Amniotic stem cell (primary cell): Measurements from ENCODE around the gene KPTN.

ENCODE experiments used
- DNase-seq: peaks from one replicate; lab custom pipeline; 2025; lab: John Stamatoyannopoulos, UW

KPTN gene

DNA sequence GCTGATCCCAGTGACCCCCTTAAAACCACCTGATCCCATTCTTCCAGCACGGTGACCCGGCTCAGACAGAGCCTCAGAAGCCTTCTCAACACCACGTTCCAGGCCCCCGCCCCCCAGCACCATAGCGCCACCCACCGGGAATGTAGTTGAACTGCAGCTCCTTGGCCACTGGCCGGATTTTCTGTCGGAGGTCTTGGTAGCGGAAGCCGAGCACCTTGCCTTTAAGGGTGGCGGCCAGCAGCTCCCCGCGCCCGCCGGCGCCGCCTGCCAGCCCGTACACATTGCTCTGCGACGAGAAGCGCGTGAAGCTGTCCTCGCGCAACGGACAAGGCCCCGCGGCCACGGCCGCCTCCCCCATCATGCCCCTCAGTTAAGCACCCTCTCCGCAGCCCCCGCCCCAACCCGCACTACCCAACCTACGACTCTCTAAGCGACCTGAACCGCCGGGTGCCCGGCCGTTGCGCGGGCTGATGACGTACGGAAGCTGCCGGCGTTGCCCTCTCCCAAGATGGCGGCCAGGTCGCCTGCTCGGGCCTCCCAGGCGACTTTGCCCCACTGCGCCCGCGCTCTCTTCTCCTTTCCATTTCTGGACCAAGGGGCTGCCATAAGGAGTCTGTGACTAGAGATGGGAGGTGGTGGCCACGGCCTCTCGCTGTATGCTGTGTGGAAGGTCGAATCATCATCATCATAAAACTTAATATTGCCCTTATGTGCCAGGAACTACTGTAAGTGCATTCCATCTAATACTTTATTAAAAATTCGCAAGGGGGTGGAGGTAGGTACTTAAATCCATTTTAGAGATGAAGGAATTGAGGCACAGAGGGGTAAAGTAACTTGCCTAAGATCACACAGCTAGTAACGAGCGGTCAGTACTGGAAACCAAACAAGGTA, at the start of gene KPTN:
Gene KPTN (minus strand): TSS at position 420 of the 891 bp plus-strand sequence. CDS start 59 bp downstream, at position 361.
- peak; percentile 78 for DNase-seq

DNA sequence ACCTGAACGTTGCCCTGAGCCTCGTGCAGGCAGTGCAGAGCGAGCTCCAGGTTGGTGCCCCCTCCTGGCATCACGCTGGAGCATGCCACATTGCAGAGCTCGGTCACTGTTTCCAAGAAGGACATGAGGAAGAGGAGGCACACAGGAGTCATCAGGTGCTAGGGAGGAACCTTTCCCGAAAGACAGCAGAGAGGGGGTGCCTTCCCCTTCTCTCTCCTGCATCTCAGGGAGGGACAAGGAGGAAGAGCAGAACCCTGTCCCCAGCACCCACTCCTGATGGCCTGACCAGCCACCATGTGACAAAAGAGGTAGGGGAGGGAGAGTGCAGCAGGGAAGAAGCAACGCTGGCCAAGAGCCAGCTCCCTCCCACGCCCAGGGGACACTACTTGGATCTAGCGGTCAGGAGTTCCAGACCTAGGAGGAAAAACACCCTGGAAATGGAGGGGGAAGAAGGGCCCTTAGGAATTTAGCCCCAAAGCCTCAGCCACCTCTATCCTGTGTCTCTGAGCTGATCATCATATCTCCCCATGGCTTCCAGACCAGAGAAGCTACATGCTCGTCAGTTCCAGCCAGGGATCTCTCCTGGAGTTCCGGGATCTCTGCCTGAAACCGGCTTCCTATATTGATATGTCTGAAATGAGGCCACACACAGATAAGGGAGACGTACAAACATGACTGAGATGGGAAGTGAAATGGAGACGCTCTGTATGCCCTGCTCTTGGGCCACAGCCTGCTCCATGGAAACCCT, 47.8 kb upstream of the KPTN start:
- no peak for DNase-seq

DNA sequence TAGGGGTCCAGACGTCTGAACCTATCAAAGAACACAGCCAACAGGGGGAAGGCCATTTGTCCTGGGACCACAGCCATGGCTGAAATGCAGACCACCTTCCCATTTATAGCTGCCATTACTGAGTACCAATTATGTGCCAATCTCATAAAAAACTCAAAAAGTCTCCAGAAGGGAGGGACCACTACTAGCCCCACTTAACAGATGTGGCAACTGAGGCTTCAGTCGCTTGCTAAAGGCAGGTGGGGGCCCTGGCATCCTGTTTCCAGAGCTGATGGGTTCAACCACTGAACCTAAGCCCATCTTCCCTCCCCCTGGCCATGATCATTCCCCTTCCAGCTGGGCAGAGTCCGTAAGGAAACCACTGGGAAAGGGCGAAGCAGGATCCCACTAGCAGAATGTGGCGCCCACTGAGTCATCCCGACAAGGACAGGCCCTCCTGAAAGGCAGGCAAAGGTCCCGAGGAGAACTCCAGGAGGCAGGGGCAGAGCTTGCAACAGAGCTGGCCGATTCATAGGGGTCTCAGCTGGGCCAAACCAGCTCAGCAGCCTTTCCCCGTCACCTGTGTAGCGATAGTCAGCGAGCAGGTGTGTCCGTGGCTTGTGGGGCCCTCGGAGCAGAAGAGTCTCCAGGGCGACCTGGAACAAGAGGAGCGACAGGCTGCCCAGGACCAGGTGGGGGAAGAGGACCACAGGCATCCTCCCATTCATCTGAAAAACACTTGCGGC, 45.2 kb upstream of the KPTN start:
- no peak for DNase-seq

DNA sequence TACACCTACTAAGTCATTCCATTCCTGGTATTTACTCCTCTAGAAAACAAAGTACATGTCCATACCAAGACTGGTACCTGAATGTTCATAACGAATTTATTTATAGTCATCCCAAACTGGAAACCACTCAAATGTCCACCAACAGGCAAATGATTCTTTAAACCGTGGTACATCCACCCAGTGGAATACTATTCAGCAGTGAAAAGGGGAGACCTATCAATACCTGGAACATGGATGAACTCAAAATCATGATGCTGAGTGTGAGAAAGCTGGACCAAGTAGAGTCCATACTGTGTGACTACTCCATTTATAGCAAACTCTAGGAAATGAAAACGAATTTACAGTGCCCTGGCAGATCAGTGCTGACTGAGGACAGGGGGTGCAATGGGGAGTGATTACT, 42.8 kb upstream of the KPTN start:
- no peak for DNase-seq

DNA sequence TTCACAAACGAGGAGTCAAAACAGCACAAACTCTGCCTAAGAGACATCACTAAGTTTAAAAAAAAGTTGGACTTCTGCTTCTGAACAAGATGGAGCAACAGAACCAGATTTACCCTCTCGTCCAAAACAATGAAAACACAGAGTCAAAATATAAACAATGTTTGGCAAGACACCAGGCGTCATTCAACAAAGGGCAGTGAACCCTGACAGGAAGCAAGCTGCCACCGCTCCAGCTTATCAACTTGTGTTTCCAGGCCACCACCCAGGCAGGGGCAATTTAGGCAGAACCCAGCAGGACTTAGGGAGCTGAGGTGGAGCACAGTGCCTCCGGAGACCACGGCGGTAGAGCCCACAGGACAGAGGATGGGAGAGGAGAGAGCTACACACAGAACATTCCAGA, 39.5 kb upstream of the KPTN start:
- DNase-seq: no peak

DNA sequence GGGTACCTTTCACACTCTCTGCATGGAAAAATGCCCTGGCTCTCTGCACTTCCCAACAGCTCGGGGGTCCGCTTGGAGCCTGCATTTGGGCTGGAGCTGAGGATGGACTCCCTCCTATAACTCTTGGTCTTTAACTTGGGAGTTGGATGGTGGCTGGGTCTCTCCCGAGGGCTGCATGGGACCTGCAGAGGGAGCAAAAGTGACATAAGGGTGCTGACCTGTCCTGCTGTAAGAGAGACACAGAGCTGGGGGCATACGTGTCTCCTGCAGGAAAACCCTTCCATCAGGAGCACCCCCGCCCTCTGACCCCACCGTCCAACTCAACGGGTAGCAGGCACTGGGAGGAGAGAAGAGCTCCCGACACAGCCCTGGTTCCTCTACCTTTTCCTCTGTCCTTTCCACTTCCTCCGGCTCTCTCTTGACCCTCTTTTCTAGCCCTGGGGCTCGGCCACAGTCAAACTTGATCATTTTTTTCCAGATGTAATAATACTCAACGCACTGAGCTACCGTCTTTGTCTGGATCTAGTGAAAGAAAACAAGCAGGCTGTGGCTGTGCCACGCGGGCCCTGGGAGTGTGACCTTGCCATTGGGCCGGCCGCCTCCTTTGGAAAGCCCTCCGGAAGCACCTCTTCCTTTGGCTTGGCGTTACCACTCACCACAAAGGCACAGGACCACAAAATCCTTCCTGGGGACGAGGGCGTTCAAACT, 37.6 kb upstream of the KPTN start:
- DNase-seq: no peak

DNA sequence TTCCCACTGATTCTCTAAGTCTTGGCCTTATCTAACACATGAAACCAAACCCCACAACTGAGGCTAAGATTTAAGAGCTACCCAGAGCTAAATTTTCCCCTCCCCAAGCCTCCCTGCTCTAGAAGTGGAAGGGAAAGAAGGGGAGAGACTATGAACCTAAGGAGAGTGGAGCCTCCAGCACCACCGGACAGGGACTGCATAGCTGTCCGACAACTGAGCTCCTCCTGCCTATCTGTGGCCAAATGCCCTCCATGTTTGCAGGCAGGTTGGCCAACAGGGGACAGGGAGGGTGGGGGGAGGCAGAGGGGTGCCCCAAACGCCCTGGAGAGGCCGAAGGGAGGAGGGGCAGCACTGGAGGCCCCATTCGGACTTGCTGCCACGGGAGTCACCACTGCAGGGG, 36.8 kb upstream of the KPTN start:
- DNase-seq: no peak

DNA sequence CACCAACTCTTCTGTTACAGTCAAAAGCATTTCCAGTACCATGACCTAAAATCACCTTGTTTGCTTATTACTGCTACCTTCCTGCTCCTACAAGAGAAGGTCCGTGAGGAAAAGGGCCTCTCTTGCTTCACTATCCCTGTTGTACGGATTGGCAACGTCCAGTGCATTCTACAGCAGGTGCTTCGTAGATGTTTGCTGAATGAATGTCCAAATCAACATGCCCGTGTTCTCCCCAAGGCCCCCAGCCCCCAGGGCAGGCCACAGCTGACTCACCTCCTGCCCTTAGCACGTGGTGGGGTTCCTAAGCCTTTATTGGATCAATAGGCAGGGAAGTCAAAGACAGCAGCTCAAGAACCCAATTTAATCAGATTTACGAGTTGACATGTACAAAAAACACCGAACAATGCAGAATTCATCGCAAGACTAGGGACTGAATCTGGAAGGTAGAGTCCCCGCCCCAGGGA, 36.4 kb upstream of the KPTN start:
- no peak for DNase-seq

DNA sequence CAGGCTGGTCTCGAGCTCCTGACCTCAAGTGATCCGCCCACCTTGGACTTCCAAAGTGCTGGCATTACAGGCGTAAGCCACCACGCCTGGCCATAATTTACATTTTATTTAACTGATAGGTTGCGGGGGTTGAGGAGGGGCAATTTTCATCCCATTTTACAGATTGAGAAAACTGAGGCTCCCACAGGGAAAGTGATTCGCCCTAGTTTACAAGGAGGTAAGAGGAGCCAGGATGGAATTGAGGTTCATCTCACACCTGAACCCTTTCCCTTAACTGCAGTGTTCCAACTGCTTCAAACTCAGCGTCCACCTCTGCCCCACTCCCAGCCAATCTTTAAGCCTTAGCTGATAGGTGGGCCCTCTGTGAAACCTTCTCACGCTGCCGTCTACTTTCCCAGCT, 34.8 kb upstream of the KPTN start:
- no peak for DNase-seq

DNA sequence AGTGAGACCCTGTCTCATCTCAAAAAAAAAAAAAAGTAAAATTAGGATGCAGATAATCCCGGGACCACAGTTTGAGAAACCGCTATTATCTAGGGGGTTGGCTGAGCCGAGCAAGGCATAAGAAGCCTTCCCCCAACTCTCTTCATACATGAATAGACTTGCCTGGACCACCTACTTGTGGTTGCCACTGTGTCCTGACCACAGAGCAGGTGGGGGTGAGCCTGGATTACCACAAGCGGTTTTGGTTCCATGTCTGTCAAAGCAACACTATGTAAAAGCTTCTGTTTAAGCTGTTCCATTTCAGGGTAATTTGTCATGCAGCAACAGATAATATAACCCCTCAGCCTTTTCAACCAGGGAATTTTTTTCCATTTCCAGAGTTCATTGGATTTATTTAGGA, 34.1 kb upstream of the KPTN start:
- DNase-seq: no peak

DNA sequence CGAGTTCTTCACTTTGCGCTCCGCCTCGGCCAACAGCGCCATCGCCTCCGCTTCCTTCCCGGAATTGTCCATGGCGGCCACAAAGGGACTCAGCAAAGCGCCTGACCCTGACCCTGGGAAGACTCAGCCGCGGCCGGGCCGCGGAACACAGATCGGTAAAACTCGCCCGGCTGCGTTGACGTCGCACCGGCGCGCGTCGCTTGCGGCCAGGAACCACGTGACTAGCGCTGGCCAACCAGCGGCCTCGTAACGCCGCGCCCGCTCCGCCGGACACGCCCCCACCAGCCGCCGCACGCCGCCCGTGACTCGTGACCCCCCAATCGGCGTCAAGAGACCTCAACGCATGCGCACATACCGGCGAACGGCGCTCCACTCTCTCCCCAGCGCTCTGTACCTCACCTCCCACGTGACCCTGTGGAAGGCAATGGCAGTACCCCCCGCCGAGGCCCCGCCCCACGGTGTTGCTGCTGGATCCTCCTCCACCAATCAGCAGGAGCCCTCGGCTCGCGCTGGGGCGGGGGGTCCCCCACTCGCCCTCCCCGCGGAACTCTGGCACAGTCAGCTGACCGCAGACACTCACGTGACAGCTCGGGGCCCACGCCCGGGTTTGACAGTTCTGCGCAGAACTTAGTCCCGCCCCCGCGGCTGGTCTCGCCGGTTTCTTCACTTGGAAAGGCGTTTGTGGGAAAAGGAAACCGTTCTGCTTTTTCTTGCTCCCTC, 31.0 kb upstream of the KPTN start, which contains the start of gene NAPA:
Gene NAPA (minus strand): TSS at position 195 of the 720 bp plus-strand sequence. CDS start 123 bp downstream, at position 72.
- peak; percentile 100 for DNase-seq

DNA sequence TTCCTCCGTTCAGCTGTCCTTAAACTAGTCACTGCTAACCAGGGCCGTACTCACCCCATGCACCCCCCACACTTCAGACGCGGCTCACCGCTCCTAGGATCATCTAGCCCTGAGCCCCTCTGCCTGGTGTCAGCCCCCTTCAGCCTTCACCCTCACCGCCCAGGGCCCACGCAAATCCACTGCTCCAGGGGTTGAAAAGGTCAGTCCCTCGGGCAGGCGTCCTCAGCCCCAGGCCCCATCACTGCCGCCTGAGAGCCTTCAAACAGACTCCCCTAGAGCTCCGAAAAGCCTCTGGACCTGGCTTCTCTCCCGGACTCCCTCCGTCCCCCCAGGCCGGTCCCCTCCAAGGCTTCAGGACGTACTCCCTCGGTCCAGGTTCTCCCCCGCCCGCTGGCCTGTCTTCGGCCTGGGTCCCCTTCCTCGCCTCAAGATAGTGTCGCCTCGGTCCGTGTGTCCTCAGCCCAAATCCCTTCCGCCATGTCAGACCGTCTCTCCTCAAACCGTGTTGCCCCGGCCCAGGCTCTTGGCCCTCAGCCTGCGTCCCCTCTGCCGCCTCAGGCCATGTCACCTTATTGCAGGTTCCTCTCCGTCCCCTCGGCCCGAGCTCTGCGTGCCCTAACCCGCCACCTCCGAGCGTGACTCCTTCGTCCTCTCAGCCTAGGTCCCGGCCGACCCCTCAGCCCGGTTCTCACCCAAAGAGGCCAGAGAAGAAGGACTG, 30.3 kb upstream of the KPTN start:
- no peak for DNase-seq

DNA sequence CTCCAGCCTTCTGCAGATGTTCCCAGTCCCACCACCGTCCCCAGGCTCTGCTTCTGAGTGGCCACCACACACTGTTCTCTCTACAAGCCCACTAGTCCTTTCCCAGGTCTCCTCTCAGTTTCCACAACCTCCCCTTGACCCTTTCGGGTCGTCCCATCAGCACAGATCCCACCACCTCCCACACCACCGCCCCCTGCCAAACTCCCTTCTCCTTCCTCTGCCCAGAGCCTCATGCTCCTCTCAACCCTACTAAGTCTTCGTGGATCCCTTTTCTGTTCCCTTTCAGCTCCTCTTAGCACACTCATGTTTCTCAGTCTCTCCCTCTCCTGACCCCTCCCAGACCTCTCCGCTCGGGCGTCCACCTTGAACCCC, 28.9 kb upstream of the KPTN start:
- no peak for DNase-seq

DNA sequence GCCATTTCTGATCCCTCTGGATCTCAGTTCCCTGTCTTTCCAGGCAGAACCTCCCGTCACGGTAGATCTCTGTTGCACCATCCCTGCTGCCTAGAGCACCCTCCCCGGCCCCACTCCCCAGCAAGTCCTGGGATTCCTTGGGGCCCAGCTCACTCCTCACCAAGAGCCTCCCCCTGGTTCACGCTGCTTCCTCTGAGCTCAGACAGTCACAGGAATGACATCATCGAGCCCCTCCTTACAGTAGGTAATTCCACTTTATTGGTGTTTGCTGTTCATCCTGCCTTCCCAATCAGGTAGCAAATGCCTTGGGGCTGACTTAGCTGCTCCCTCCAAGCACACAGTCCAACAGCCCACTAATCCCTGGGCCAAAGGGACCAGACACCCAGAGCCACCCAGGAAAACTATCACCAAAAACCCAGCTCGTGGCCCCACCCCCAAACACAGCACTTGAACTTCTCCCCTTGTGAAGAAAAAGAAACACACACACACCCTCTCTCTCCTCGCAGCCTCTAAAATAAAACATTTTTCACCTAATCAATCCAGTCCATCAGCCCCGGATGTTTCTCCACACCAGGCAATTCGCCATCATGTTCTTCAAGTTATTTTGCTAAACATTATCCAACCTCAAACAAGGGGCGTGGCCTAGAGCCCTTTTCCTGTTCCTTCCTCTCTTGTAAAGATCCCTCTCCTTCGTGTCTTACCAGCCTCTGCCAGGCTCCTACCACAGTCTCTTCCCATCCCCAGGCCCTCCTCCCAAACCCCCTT, 28.3 kb upstream of the KPTN start:
- DNase-seq: no peak

DNA sequence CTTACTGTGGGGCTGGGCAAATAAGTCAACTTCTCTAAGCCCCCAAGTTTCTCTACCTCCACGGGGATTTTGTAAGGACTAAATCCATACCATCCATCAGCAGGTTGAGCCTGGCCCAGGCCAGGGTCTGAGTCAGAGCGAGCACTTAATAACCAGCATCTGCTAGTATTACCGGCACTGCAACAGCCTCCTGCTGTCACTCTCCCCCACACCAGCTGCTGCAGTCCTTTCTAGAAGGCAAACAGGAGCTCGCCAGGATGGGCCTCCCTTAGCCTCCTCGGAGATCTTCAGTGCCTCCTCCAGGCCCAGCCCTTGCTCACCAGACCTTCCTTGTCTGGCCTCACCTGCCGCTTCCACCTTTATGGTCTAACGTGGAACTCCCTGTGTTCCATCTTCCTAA, 27.7 kb upstream of the KPTN start:
- DNase-seq: no peak

DNA sequence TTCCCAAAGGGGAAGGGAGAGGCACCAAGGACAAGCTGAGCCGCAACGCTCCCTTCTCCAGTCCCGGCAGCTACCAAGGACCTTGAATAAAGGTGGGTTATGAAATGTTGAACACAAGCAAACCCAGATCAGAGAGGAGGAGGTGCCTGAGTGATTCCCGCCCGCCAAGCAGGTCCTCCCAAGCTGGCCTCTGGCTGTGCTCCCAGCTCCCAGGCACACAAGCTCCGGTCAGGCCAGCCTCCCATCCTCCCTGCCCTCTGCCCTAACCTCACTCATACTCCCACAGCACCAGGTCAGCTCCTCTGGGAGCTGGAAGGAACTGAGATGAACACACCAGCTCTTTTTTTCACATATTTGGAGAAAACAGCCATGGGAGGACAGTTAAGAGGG, 27.1 kb upstream of the KPTN start:
- DNase-seq: no peak

DNA sequence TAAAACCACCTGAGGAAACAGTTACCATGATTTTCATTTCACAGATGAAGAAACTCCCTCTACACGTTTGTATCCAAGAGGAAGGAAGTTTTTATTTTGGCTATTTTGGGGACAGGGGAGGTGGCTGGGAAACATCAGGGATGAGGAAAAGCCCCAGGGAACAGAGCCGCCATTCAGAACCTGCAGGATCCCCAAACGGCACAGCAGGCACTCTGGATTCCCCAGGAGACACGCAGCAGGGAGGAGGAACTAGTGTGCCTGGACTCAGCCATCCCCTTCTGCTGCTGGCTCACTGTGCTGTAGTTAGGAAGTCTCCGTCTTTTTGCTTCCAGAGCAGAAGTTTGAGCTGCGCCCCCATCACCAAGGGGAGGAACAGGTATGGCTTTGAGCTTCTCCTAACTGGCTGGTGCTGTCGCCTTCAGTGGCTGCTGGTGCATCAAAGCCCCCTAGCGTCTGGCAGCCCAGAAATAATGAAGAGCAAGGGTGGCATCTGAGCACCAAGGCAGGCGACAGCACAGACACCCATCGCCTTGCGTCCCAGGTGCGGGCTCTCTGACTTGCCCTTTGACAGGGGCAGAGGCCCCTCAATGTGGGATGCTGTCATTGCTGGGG, 26.6 kb upstream of the KPTN start:
- DNase-seq: no peak

DNA sequence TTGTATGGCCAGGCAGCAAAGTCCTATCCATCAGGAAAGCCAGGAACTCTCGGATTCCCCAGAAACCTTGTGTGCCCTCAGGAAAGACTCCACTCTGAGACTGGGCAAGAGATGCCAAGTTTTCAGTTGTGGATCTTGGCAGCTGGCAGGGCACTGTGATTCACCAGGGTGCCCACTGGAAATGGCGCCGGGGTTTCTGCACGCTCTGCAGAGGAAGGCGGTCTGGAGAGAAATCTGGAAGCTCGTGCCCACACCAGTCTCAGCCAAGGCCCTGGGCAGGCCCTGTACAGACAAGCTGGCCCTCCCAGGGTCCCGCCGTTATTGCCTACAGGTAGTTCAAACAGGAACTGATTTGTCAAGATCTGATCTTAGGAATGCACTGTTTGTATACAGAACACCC, 26.0 kb upstream of the KPTN start:
- no peak for DNase-seq

DNA sequence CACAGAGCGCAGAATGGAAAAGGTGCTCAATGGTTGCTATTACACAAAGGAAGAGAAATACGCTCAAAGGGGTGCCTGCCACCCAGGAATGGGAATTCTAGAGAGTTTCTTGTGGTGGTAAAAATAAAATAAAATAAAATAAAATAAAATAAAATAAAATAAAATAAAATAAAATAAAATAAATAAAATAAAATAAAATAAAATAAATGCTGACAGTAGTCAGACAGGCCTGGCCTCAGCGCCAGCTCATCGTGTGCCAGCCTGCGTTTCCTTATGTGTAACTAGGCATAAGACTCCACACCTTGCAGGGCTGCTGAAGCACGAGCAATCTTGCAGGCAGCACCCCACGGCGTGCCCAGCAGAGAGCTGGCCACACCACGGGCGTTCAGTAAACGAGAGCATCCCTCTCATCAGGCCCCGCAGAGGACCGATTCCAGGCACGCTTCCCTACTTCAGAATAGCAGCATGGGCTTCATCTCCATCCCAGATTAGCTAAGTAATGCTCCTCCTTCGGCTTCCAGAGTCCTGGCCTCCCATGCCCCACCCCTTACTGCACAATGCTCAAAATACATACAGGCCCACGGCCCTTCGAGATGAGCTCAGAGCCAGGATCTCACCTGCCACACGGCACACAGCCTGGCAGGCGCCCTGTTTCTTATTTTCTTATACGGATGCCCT, 25.3 kb upstream of the KPTN start:
- no peak for DNase-seq
